Measurements from ENCODE around the gene COPZ2.
"Not testable (repeated sequence)": the region's sequence is repeated elsewhere in the genome, so short reads cannot be mapped to it uniquely, and the experiment has no call there.

The COPZ2 gene

DNA sequence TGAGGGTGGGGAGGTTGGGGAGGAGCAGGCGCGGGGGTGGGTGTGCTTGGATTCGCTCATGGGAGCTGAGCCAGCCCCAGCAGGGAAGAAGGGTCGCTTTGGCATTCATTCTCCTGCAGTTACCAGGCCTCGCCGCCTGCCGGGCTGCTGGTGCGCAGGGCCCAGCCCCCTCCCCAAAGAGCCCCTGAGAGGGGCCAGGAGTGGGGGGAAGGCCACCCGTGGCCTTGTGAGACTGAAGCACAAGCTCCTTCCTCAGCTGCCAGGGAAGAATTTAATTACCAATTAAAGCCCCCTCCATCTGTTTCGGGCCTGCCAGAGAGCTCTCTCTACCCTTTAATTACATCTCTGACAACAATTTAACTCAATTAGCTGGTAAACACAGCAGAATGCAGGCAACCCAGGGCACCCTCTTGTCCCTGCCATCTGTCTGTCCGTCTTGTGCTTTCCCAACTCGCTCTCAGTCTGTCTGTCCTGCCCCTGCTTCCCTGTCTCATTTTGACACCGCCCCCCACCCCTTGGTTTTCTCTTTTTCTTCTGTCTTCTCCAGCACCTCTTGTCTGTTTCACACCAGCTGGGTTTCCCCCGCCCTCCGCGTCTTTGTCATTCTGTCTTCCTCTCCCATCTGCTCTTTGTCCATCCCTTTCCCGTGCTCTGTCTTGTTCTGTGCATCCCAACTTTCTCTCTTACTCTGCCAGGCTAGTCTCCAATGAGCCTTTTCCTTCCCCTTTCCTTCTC lies 34.0 kb downstream of the COPZ2 start:
- DNase-seq = peak; percentile 73

DNA sequence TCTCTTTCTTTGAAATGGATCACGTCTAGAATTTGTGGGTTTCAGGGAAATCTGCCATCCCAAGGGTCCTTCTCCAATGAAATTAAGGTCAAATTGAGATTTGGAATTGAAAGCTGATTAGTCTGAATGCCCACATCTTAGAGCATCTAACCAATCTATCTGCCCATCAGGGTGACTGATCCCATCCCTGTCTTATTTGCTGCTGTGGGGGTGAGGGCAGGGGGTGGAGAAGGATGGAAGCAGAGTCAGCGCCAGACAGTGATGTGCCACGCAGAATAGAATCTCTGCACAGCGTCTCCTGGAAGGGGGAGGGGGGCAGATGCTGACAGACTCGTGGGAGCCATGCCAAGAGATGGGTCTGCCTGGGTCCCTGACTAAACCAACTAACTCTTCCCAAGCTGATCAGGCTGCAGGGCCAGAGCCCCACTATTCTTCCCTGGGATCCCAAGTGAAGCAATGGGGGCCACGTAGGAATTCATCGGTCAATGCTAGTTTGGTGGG lies 34.6 kb downstream of the COPZ2 start:
- peak; percentile 74 for DNase-seq

DNA sequence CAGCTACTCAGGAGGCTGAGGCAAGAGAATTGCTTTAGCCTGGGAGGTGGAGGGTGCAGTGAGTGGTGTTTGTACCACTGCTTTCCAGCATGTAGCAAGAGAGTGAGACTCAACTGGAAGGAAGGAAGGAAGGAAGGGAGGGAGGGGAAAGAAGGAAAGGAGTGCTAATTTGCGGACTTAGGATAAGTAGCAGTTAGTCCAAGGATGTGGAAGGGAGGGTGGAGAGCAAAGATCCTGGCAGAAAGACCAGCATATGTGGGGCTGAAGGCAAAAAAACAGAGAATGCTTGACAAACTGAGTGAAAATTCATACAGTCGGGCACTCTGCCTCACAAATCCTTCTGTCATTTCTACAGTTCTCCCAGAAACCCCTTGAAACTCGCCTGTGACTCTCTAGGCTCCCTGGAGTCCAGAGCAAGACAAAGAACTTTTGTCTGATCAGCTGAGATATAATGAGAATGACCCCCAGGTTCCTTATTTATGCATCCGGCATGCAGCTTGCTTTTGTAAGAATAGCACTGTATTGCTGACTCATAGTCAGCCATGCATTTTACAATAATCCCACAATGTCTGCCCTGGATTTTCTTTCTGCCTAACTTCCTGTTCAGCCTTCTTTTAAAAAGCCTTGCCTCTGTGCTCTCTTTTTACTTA lies 35.2 kb downstream of the COPZ2 start:
- peak; percentile 88 for DNase-seq

DNA sequence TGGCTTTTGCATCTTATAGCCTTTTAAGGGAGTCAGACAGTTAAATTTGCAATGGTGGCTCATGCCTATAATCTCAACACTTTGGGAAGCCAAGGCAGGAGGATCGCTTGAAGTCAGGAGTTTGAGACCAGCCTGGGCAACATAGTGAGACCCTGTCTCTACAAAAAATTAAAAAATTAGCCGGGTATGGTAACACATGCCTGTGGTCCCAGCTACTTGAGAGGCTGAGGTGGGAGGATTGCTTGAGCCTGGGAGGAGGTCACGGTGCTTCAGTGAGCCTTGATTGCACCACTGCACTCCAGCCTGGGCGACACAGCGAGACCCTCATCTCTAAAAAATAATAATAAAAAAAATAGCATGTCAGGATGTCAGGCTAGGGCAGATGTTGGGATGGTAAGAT lies 35.9 kb downstream of the COPZ2 start:
- not testable (repeated sequence) for DNase-seq

DNA sequence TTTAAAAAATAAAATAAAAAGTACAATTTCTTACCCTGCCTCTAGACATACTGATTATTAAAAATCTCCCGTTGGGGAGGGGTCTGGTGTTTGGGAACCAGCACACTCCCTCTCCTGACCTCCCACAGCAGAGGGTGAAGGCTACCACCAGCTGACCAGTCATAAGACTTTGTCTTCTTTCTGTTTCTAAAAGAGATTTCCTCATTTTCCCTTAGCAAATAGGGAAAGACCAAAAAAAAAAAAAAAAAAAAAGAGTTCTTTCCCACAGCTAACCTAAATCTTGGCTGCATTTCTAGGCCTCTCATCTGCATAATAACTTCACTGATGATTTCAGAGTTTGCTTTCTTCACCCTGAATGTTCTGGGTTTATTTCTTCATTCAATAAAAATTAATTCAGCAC lies 36.4 kb downstream of the COPZ2 start:
- DNase-seq = no peak

DNA sequence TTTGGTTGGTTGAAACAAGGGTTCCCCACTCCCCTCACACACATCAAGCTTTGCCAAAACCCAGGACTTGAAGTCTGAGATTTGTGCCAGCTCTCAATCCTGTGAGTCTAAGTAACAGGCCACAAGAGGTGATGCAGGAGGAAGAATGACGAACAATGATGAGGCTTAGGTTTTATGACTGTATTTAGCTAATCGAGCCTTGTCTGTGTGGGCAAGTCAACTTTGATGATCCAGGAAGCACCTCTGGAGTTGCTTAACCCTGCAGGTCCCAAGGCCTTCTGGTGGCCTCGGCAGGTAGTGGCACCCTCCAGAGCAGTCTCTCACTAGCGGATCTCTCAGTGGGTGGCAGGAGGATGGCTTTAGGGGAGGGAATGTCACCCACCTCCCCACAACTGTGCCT lies 38.0 kb downstream of the COPZ2 start:
- DNase-seq = peak; percentile 61

DNA sequence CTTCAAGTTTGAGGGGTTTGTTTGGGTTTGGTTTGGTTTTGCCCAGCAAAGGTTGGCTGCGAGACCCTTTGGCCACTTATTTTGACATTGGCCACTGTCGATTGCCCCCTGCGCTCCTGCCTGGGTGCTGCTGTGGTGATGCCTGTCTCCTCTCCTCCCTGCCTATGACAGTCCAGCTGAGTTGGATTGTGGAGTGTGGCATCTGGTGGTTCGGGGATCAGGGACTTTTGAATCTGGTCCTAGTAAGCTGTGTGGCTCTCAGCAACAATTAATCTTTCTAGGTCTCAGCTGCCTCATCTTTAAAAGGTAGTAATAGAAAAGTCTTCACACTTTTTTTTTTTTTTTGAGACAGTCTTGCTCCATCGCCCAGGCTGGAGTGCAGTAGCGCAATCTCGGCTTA lies 39.6 kb downstream of the COPZ2 start:
- no peak for DNase-seq

DNA sequence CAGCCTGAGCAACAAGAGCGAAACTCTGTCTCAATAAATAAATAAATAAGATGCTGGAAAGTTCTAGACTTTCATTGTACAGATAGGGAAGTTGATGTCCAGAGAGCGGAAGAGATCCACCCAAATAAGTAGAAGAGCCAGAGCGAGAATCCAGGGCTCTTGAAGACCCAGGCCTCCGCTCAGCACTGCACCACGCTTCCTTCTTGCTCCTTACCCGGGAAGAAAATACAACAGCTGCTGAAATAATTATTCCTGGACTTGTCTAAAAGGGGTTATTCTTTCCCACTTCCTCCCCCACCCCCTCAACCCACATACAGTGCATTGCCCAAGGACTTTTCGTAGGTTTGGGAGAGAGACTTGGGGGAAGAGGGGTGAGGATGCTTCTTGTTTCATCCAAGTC lies 40.0 kb downstream of the COPZ2 start:
- no peak for DNase-seq

DNA sequence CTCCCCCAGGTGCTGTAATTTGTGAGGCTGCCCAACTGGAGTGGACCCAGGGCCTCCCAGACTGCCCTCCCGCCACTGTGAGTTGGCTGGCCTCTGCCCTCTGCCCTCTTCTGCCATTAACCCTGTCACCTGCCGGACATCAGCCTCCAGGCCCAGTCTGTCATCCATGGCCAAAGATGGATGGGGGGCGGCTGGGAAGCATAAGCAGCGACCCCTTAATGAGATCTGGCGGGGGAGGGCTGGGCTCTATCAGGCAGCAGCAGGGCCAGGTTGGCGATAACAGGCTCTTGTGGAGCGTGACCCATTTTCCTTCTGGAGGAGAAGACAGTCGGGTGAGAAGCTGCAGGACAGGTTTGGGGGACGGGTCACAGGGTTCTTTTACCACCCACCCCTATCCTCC lies 41.4 kb downstream of the COPZ2 start:
- DNase-seq = no peak

DNA sequence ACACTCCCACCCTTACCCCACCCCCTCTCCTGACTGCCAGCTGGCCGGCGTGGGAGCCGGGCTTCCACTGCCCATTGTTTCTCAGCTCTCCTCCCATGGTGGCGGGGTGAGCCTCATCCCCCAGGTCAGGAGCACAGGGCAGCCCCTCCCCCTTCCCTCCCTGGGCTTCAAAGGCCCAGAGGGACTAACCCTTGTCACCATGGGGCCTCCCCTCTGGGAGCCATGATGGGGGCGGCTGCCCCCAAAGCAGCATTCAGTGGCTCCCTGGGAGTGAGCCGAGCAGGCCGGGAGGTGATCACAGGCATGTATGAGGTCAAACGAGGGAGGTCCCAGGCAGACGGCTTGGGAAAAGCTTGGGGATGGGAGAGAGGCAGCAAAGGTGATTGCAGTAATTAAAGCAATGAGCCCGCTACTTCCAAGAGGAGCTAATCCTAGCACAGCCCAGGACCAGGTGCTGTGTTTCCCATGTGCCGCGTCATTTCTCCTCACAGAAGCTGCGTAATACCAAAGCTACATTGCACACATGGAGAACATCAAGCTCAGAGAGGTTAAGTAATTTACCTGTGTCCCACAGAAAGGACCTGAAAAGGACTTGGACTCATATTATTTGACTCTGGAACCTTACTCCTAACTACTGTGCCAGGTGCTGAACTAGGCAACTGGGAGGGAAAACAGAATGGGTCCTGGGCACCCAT lies 42.2 kb downstream of the COPZ2 start:
- DNase-seq = no peak

DNA sequence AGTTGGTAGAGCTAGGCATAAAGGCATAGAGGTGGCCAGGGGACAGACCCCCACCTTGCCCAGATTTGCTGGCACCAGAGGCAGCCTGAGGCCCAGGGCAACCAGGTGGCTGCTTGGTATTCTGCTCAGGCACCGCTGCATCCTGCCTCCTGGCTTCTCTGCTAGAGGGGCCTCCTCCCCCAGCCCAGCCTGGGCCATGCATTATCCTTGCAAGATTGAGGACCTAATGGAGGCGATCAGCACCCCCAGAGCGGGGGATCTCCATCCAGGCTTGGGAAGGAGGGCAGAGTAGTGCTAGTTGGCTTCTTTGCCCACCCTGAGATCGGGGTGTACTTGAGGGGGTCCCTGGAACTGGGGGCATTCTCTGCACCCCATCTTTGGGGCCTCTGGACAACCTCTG lies 42.9 kb downstream of the COPZ2 start:
- no peak for DNase-seq

DNA sequence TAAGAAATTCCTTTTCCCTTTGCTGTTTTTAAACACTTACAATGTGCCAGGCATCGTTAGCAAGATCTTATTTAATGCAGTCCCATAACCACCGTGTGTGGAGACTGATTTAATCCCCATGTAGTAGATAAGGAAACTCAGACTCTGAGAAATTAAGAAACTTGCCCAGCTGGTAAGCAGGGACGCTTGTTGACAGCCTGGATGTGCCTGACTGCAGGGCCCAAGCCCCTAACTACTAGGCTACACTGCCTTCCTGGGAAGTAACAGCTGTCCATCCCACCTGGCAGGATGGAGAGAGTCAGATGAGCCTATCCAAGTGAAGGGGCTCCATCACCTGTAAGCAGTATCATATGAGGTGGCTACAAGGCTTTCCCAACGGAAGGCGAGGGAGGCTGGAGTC lies 43.6 kb downstream of the COPZ2 start:
- DNase-seq = no peak

DNA sequence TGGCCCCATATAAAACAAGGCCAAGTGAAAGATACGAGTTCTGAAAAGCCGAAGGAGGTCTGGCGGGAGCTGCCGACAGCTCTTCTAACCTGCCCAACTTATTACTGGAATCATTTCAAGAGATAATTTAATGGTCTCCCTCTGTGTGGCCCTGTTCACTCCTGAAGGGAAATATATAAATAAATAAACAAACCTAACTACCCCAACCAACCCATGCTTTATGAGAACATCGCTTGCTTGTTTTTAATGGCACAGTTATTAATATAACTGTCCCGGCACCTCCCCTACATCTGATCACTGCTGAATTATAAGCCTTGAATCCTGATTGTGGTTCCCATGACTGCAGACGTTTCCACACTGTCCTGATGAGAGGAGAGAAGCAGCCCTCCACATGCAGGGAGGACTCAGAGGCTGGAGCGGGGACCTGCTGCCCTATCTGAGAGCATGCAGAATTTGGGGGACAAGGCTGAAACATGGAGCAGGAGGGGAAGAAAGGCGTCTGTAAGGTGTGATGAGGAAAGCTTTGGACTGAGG lies 44.5 kb downstream of the COPZ2 start:
- no peak for DNase-seq

DNA sequence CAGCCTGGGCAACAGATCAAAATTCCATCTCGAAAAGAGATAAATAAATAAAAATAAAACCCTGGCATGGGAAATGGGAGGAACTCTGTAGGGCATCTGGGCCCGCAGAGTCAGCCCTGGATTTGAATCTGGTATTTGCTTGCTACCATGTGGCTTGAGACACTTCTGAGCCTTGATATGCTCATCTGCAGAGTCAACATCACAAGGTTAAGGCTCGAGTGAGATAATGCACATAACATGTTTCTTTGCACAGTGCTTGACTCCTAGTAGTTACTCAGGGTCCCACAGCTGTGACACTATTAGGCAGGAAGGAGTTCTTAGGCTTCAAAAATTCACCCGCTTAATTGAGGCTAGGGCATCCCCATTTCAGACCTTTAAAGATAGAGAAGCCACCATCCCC lies 45.4 kb downstream of the COPZ2 start:
- no peak for DNase-seq

DNA sequence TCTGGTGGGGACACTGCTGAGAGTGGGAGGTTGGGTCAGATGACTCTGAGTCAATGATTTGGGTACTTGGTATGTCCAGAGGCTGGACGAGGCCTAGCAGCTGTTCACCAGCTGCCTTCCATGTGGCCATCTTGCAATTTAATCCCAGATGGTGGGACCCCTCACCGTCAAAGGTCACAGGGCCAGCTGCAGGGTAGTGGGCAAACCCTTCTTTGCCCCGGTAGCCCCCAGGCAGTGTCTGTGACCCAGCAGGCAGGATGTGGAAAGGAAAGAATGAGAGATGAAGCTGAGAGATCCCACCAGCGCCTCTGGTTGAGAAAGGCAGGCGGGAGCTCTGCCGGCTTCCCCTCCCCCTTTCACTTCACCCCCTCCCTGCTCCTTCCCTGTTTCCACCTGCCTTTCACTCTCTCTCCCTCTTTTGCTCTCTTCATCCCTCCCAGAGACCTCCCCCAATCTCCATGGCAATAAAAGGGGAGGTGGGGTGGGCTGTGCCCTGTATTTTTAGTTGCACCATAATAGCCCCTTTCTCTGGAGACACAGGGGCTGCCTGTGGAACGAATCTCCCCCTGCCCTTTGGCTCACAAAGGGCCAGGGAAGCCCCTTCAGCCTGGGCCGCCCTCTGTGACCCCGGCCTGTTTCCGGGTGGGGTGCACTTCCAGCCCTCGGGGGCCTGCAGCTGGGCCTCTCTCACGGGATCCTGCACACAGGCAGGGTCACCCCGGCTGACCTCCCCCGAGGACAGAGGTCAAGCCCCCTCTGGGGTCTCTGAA lies 46.5 kb downstream of the COPZ2 start:
- DNase-seq = no peak

DNA sequence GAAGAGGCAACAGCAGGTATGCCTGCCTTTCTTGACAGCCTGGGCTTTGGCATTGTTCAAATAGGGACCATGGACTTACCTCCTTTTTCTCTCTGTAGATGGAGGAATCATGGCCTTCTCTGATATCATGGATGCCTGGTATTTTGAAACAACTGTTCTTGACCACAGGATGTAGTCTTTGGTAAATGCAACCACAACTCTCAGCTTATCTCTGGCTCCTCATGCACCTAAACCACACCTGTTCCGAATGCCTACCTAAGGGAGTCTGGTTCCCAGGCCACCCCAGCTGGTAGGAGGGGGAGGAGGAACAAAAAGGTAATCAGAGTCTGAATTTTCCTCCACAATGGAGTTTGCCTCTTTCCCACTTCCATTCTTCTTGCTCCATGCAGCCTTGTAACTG lies 47.9 kb downstream of the COPZ2 start:
- DNase-seq = no peak

DNA sequence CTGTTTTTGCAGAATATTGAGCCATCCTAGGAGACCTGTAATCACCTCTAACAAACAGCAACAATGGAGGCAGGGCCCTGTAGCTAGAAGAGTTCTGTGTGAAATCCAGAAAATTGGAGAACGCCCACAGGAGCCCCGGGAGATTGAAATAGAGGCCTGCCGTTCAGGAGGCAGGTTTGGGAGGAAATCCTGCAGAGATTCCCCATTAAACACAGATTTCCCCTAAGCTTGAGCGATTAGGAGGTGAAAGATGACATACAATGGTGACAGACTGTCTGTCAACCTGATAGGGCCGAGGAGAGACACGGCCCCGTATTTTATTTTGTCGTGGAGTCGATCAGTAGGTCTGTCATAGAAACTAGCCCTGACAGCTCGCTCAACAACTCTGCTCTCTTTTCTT lies 48.4 kb downstream of the COPZ2 start:
- no peak for DNase-seq

DNA sequence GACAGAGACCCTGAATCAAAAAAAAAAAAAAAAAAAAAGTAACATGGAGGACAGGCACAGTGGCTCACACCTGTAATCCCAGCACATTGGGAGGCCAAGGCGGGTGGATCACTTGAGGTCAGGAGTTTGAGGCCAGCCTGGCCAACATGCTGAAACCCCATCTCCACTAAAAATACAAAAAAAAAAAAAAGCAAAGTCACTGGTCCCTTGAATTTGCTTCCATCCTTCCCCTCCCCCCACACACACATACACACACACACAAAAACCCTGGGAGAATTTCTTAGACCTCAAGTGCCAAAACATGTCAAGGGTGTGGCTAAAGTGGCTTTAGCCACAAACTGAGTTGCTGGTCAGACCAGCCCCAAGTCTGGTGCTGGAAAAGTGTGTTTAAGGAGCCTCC lies 49.2 kb downstream of the COPZ2 start:
- DNase-seq = not testable (repeated sequence)

DNA sequence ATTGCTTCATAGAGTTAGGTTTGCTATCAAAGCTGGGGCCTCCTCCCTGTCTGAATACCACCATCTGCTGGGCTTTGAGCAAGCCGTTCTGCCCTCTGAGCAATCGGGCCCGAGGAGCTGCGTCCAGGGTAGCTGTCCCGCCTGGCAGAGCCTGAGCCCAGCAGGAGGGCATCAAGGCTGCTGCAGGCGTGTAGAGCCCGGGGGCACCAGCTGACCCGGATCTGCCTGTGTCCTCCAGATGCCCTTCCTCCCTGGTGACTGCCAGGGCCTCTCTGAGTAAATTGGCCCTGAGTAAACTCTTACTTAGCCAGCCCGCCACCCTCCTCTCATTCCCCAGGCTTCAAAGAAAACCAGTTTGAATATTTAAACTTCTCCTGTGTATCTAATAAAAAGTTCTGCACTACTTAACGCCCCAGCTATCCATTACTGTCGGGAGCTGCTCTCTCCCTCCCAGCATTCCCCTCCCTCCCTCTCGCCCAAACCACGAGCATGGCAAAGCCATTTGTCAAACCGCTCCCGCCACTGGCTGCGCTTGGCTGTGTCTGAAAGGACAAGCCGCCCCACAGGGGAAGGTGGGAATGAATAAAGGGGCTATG lies 50.3 kb downstream of the COPZ2 start:
- peak; percentile 33 for DNase-seq

DNA sequence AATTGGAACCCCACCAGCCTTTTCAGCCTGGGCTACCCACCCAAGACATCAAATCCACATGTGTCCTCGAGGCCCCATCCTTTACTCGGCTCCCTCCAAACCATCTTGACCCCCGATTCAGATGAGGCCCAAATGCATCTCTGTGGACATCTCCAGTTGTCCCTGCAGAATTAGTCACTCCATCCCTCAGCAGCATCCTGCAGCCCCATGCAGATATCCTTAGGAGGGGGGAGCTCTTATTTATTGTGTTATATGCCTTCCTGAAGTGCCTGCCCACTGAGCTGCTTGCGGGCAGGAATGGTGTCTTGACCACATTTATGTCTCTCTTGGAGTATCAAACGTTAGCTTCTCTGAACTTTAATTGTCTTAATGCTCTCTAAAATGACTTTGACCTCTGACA lies 51.1 kb downstream of the COPZ2 start:
- DNase-seq = no peak

DNA sequence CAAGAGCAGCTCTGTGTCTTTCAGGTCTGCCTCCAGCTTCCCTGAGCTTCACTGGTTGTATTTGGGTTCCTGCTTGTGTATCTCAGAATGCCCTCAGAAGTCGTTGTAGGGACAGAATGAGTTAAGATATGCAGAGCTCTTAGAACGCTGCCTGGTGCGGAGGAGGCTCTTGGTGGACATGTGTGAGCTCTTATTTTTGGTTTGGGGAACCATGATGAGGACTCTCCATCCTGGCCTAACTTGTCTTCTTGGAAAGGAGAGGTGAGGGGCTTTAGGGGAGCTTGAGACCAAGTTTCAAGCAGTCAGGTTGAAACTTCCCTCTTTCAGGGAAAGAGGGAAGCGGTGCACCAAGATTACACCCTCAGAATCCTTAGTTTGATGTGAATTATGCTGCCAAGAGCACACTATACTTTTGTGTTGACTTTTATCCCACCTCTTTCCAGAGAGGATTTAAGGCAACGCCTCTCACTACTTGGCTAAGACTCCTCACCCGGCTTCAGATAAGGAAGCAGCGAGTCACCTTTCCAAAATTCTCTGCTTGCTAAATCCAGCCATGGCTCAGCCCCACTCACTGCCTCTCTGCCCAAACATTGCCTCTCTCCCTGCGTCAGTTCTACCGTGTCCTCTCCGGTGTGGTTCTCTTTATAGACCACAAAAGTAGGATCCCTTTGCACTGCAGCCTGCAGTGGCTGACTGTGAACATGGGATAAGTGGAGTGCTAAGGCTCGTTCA lies 53.9 kb downstream of the COPZ2 start:
- no peak for DNase-seq

All from fibroblast of skin of right biceps (primary cell).